Skin epidermis (tissue), 12 donors: ENCODE data around the gene KANK2.
"Not testable (repeated sequence)": the region's sequence is repeated elsewhere in the genome, so short reads cannot be mapped to it uniquely, and the experiment has no call there.

Experiments used
- H3K27ac ChIP-seq, 21 experiments: fragments of 200-600 bp; sonication (generic) in 11 of 21; one replicate each; pipeline ENCODE4 v1.5.0; 2020; ENCODE audit warnings: mild to moderate bottlenecking in 3 of 21, inconsistent platforms in 2 of 21, moderate library complexity in 2 of 21
- H3K4me3 ChIP-seq, 7 experiments: fragments of 200-600 bp; sonication (generic) in 2 of 7; one replicate each; pipeline ENCODE4 v1.5.0; 2020; ENCODE audit warnings: inconsistent platforms in 2 of 7, mild to moderate bottlenecking in 2 of 7, moderate library complexity in 1 of 7

Gene KANK2

DNA sequence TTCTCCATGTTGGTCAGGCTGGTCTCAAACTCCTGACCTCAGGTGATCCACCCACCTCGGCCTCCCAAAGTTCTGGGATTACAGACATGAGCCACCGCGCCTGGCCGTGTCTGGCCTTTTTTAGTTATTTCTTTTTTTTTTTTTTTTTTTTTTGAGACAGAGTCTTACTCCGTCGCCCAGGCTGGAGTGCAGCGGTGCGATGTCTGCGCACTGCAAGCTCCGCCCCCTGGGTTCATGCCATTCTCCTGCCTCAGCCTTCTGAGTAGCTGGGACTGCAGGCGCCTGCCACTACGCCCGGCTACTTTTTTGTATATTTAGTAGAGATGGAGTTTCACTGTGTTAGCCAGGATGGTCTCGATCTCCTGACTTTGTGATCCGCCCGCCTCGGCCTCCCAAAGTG is 75.4 kb downstream of the KANK2 start:
- not testable (repeated sequence) for H3K27ac ChIP-seq, H3K4me3 ChIP-seq

DNA sequence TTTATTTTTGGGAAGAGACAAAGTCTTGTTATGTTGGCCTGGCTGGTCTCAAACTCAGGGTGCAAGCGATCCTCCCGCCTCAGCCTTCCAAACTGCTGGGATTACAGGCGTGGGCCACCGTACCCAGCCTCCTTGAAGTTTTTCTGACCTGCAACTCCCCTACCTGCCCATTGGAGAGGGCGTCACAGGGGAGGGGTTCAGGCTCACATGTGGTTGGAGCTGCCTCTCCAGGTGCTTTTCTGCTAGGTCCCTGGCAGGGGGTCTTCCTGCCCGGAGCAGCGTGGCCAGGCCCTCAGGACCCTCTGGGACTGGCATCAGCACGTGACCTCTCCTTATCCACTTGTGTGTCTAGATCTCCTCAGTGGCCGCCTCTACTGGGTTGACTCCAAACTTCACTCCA is 80.8 kb downstream of the KANK2 start:
- no peak overlapping the region for H3K27ac ChIP-seq

DNA sequence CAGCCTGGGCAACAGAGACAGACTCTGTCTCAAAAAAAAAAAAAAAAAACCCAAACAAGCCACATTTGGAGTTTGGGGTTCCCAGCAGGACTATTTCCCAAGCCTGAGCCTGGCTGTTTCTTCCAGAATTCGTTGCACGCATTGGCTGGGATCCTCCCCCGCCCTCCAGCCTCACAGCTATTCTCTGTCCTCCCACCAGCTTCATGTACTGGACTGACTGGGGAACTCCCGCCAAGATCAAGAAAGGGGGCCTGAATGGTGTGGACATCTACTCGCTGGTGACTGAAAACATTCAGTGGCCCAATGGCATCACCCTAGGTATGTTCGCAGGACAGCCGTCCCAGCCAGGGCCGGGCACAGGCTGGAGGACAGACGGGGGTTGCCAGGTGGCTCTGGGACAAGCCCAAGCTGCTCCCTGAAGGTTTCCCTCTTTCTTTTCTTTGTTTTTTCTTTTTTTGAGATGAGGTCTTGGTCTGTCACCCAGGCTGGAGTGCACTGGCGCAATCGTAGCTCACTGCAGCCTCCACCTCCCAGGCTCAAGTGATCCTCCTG is 81.4 kb downstream of the KANK2 start:
- Histone ChIP-seq H3K27ac (no peak overlapping the region), H3K4me3 (no peak overlapping the region)

More for the DNA sequence above, 80.8 kb downstream of the KANK2 start:
- H3K4me3 ChIP-seq: no peak overlapping the region

DNA sequence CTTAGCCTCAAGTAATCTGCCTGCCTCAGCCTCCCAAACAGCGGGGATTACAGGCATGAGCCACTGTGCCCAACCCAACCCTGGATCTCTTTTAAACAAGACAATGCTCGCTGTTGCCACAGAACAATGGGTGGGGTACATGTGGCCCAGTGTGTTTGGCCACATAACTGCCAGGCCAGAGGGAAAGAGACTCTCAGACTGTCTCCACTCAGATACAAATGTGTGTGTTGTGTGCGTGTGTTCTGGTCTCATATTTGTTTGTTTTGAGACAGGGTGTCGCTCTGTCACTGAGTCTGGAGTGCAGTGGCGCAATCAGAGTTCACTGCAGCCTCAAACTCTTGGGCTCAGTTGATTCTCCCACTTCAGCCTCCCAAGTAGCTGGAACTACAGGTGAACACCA is 82.3 kb downstream of the KANK2 start:
- Histone ChIP-seq H3K4me3 (no peak overlapping the region), H3K27ac (no peak overlapping the region)
